T-helper 2 cell treated with Interferon-gamma antibody and Interleukin-4, amounts not matched to agents 100 ng/mL and 5 ng/mL, for 36 hours (primary cell): Measurements from ENCODE around the gene GNAQ. TPM values are rescaled to one million over a fixed set of nuclear protein-coding genes. Genes with fewer than 3 reads are reported as not detected.
"Not testable (repeated sequence)": the region's sequence is repeated elsewhere in the genome, so short reads cannot be mapped to it uniquely, and the experiment has no call there.

Experiments
- intact Hi-C: fragments of 100-400 bp; cut with micrococcal nuclease; formaldehyde crosslinking; loops from one replicate; pipeline ENCODE4 v1.15.1; 2023
- total RNA-seq: library from RNA; stranded (reverse); gene quantifications from 2 replicates; pipeline ENCODE4 v1.2.3, GENCODE V29; 2022

The GNAQ gene
- total RNA-seq, 1 donor from 2014 or later: 57.7 TPM

GRCh38 chr9:77710316-77710715 is 321.3 kb downstream of the GNAQ start:
- intact Hi-C loops: no loop called here

- intact Hi-C loops: no loop called here
Observed at GRCh38 chr9:77708064-77708815, 323.4 kb downstream of the GNAQ start.

GRCh38 chr9:77707383-77708063 is 324.1 kb downstream of the GNAQ start:
- intact Hi-C loops: no loop called here

- intact Hi-C loops: no loop called here
Observed at GRCh38 chr9:77705636-77706035, 326.0 kb downstream of the GNAQ start.

GRCh38 chr9:77702521-77703390 is 328.9 kb downstream of the GNAQ start:
- intact Hi-C loops: not testable (repeated sequence)

GRCh38 chr9:77697238-77697984 is 334.2 kb downstream of the GNAQ start:
- intact Hi-C loops: no loop called here

GRCh38 chr9:77690723-77691122 is 340.9 kb downstream of the GNAQ start:
- intact Hi-C loops: not testable (repeated sequence)

GRCh38 chr9:77690119-77690518 is 341.5 kb downstream of the GNAQ start:
- intact Hi-C loops: not testable (repeated sequence)

- intact Hi-C loops: not testable (repeated sequence)
Observed at GRCh38 chr9:77687737-77688136, 343.9 kb downstream of the GNAQ start.

- intact Hi-C loops: no loop called here
Observed at GRCh38 chr9:77680581-77680980, 351.0 kb downstream of the GNAQ start.

GRCh38 chr9:77679661-77680368 is 351.8 kb downstream of the GNAQ start:
- intact Hi-C loops: no loop called here

GRCh38 chr9:77679088-77679487 is 352.5 kb downstream of the GNAQ start:
- intact Hi-C loops: no loop called here

GRCh38 chr9:77677957-77678535 is 353.6 kb downstream of the GNAQ start:
- intact Hi-C loops: no loop called here

GRCh38 chr9:77677397-77677796 is 354.2 kb downstream of the GNAQ start:
- intact Hi-C loops: no loop called here

- intact Hi-C loops: no loop called here
Observed at GRCh38 chr9:77673941-77674791, 357.4 kb downstream of the GNAQ start.

- intact Hi-C loops: no loop called here
Observed at GRCh38 chr9:77672183-77672582, 359.4 kb downstream of the GNAQ start.

- intact Hi-C loops: no loop called here
Observed at GRCh38 chr9:77667151-77667550, 364.5 kb downstream of the GNAQ start.
